ENCODE measurements around the gene SRRD. TPM values are rescaled to one million over a fixed set of nuclear protein-coding genes. Genes with fewer than 3 reads are reported as not detected.
A peak's percentile ranks its signal among the peaks of the same experiment; 100 is the strongest.

Gene SRRD
- polyA plus RNA-seq, 2 donors = 7.4 to 11.9 TPM

DNA sequence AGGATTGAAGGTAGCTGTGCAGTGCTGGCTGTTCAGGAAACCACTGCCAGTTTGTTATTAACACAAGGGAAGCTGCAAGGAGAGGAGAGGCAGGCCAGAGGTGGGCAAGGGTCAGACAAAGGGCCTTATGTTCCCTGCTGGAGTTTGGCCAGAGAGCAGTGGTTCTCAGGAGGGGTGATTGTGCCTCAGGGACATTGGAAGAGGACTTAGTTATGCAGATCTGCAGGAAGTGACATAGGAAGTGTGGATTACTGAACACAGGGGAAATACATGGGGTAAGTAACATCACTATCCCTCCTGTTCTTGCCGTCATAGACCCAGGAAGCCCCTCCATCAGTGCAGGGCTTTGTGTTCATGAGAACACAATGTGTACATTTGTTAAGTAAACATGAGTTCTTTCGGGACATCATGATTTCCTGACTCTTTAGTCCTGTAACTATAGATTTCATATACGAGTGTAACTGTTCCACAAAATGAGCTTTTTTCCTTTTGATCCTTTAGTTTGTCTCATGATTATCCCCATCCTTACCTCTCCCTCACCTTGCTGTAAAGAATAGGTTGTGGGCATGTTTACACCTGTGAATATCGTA, 5.9 kb downstream of the SRRD start:
- WGBS, 2 donors = 71 to 77% methylated on average over 4 of the region's 4 CpGs
- Histone ChIP-seq H3K4me3 (ENCODE audit: low read depth in 1 of 2, low read length in 2 of 2) (no peak overlapping the region), H3K9me3 (ENCODE audit: control insufficient read depth in 2 of 2, insufficient read depth in 1 of 2, low read depth in 1 of 2, low read length in 1 of 2) (no peaks in the 10 kb centered on the region), H3K27ac (ENCODE audit: low read depth in 2 of 2, low read length in 1 of 2) (no peak overlapping the region), H3K36me3 (ENCODE audit: control insufficient read depth in 2 of 2, insufficient read depth in 2 of 2, low read length in 1 of 2) (peaks cover 12 to 24% of the 10 kb centered on the region in 2 donors), H3K27me3 (ENCODE audit: control insufficient read depth in 1 of 2, insufficient read depth in 2 of 2, low read length in 2 of 2) (no peaks in the 10 kb centered on the region), H3K4me1 (ENCODE audit: control insufficient read depth in 2 of 2, insufficient read depth in 2 of 2, low read length in 1 of 2) (peaks cover 0 to 3% of the 10 kb centered on the region in 2 donors)

- H3K27ac ChIP-seq (ENCODE audit: low read depth in 2 of 2, low read length in 1 of 2) = peak overlapping the region; percentile 79 to 83
- no peaks in the 10 kb centered on the region for H3K9me3 ChIP-seq (ENCODE audit: control insufficient read depth in 2 of 2, insufficient read depth in 1 of 2, low read depth in 1 of 2, low read length in 1 of 2)
- H3K36me3 ChIP-seq (ENCODE audit: control insufficient read depth in 2 of 2, insufficient read depth in 2 of 2, low read length in 1 of 2) = peaks cover 28 to 41% of the 10 kb centered on the region in 2 donors
- WGBS, 2 donors = 84 to 85% methylated on average over 9 of the region's 9 CpGs
- no peaks in the 10 kb centered on the region for H3K27me3 ChIP-seq (ENCODE audit: control insufficient read depth in 1 of 2, insufficient read depth in 2 of 2, low read length in 2 of 2)
- H3K4me3 ChIP-seq (ENCODE audit: low read depth in 1 of 2, low read length in 2 of 2) = no peak overlapping the region
- peaks cover 0 to 3% of the 10 kb centered on the region in 2 donors for H3K4me1 ChIP-seq (ENCODE audit: control insufficient read depth in 2 of 2, insufficient read depth in 2 of 2, low read length in 1 of 2)
Measured at GRCh38 chr22:26492220-26492619, 8.5 kb downstream of the SRRD start.

- Histone ChIP-seq H3K4me3 (ENCODE audit: low read depth in 1 of 2, low read length in 2 of 2) (no peak overlapping the region), H3K27me3 (ENCODE audit: control insufficient read depth in 1 of 2, insufficient read depth in 2 of 2, low read length in 2 of 2) (no peaks in the 10 kb centered on the region), H3K27ac (ENCODE audit: low read depth in 2 of 2, low read length in 1 of 2) (peak overlapping the region in 1 of 2 donors; percentile 71), H3K36me3 (ENCODE audit: control insufficient read depth in 2 of 2, insufficient read depth in 2 of 2, low read length in 1 of 2) (peaks cover 25 to 43% of the 10 kb centered on the region in 2 donors), H3K9me3 (ENCODE audit: control insufficient read depth in 2 of 2, insufficient read depth in 1 of 2, low read depth in 1 of 2, low read length in 1 of 2) (no peaks in the 10 kb centered on the region), H3K4me1 (ENCODE audit: control insufficient read depth in 2 of 2, insufficient read depth in 2 of 2, low read length in 1 of 2) (peaks cover 0 to 3% of the 10 kb centered on the region in 2 donors)
Measured at GRCh38 chr22:26494506-26494905, 10.8 kb downstream of the SRRD start.

DNA sequence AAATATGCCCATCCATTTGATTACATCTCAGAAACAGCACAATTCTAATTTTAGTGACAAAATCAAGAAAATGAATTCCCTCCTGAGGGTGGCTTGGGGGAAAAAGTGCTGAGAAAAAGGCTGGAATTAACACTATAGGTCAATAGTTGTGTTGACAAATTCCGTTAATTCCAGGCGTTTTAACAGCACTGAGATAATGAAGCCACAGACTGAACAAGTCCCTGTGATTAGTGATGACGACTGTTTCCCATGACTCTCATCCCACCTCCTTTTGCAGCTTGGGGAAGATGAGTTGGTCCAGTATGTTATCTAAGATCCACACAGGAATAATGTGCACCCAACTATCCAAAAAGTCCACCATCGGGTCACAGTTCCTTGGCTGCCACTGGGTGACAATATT, 12.8 kb downstream of the SRRD start:
- Histone ChIP-seq H3K27ac (ENCODE audit: low read depth in 2 of 2, low read length in 1 of 2) (no peak overlapping the region), H3K36me3 (ENCODE audit: control insufficient read depth in 2 of 2, insufficient read depth in 2 of 2, low read length in 1 of 2) (peaks cover 25 to 39% of the 10 kb centered on the region in 2 donors), H3K9me3 (ENCODE audit: control insufficient read depth in 2 of 2, insufficient read depth in 1 of 2, low read depth in 1 of 2, low read length in 1 of 2) (no peaks in the 10 kb centered on the region), H3K4me3 (ENCODE audit: low read depth in 1 of 2, low read length in 2 of 2) (no peak overlapping the region), H3K4me1 (ENCODE audit: control insufficient read depth in 2 of 2, insufficient read depth in 2 of 2, low read length in 1 of 2) (peaks cover 0 to 3% of the 10 kb centered on the region in 2 donors), H3K27me3 (ENCODE audit: control insufficient read depth in 1 of 2, insufficient read depth in 2 of 2, low read length in 2 of 2) (no peaks in the 10 kb centered on the region)
- WGBS, 2 donors = 79 to 84% methylated on average over 4 of the region's 4 CpGs

GRCh38 chr22:26499188-26499703, 15.6 kb downstream of the SRRD start:
- Histone ChIP-seq H3K27ac (ENCODE audit: low read depth in 2 of 2, low read length in 1 of 2) (no peak overlapping the region), H3K9me3 (ENCODE audit: control insufficient read depth in 2 of 2, insufficient read depth in 1 of 2, low read depth in 1 of 2, low read length in 1 of 2) (no peaks in the 10 kb centered on the region), H3K4me1 (ENCODE audit: control insufficient read depth in 2 of 2, insufficient read depth in 2 of 2, low read length in 1 of 2) (no peaks in the 10 kb centered on the region), H3K4me3 (ENCODE audit: low read depth in 1 of 2, low read length in 2 of 2) (no peak overlapping the region), H3K27me3 (ENCODE audit: control insufficient read depth in 1 of 2, insufficient read depth in 2 of 2, low read length in 2 of 2) (no peaks in the 10 kb centered on the region), H3K36me3 (ENCODE audit: control insufficient read depth in 2 of 2, insufficient read depth in 2 of 2, low read length in 1 of 2) (peaks cover 30 to 42% of the 10 kb centered on the region in 2 donors)
- 90 to 93% methylated on average over 25 of the region's 25 CpGs for WGBS, 2 donors

DNA sequence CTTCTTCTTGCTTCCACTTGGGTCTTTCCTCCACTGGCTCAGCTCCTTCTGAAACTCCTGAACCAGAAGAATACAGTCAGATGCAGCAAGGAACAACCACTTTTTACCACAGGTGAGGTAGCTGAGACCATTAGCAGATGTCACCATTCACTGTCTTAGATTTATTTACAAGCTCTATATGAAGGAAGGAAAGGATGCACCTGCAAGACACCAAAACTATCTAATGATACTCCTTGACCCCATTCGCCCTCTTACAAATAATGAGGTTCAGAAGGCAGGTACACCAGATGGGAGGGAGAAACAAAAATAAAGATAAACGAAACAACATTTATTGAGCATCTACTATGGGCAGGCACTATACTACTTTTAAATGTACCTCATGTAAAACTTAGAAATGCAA, 18.3 kb downstream of the SRRD start:
- Histone ChIP-seq H3K9me3 (ENCODE audit: control insufficient read depth in 2 of 2, insufficient read depth in 1 of 2, low read depth in 1 of 2, low read length in 1 of 2) (no peaks in the 10 kb centered on the region), H3K36me3 (ENCODE audit: control insufficient read depth in 2 of 2, insufficient read depth in 2 of 2, low read length in 1 of 2) (peaks cover 14 to 38% of the 10 kb centered on the region in 2 donors)
- 89 to 92% methylated on average over 2 of the region's 2 CpGs for WGBS, 2 donors

GRCh38 chr22:26502688-26503561, 19.2 kb downstream of the SRRD start:
- H3K4me3 ChIP-seq (ENCODE audit: low read depth in 1 of 2, low read length in 2 of 2) = no peak overlapping the region
- no peaks in the 10 kb centered on the region for H3K27me3 ChIP-seq (ENCODE audit: control insufficient read depth in 1 of 2, insufficient read depth in 2 of 2, low read length in 2 of 2)
- peak overlapping the region in 1 of 2 donors; percentile 0 for H3K27ac ChIP-seq (ENCODE audit: low read depth in 2 of 2, low read length in 1 of 2)
- WGBS, 2 donors = 42 to 54% methylated on average over 3 of the region's 3 CpGs
- peaks cover 15 to 34% of the 10 kb centered on the region in 2 donors for H3K36me3 ChIP-seq (ENCODE audit: control insufficient read depth in 2 of 2, insufficient read depth in 2 of 2, low read length in 1 of 2)
- H3K9me3 ChIP-seq (ENCODE audit: control insufficient read depth in 2 of 2, insufficient read depth in 1 of 2, low read depth in 1 of 2, low read length in 1 of 2) = no peaks in the 10 kb centered on the region
- no peaks in the 10 kb centered on the region for H3K4me1 ChIP-seq (ENCODE audit: control insufficient read depth in 2 of 2, insufficient read depth in 2 of 2, low read length in 1 of 2)

More for the DNA sequence above, 18.3 kb downstream of the SRRD start:
- no peak overlapping the region for H3K27ac ChIP-seq (ENCODE audit: low read depth in 2 of 2, low read length in 1 of 2)
- H3K27me3 ChIP-seq (ENCODE audit: control insufficient read depth in 1 of 2, insufficient read depth in 2 of 2, low read length in 2 of 2) = no peaks in the 10 kb centered on the region
- no peak overlapping the region for H3K4me3 ChIP-seq (ENCODE audit: low read depth in 1 of 2, low read length in 2 of 2)
- no peaks in the 10 kb centered on the region for H3K4me1 ChIP-seq (ENCODE audit: control insufficient read depth in 2 of 2, insufficient read depth in 2 of 2, low read length in 1 of 2)

DNA sequence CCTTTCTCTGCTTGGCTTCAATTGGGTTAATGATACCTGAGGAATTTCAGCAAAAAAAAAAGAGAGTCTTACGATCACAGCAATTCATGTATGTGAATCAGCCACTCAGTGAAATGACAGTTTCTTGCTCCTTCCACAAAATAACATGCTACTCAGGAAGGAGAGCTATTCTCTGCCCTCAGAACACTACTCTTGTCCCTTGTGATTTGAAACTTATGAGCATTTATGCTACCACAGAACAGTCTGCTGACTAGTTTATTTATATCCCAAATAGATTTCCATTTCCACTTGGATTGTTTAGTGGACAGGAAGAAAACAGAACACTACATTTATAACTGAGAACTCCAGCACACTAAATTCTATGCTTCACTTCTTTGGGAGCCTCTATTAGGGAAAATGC, 20.1 kb downstream of the SRRD start:
- no peaks in the 10 kb centered on the region for H3K9me3 ChIP-seq (ENCODE audit: control insufficient read depth in 2 of 2, insufficient read depth in 1 of 2, low read depth in 1 of 2, low read length in 1 of 2)
- no peaks in the 10 kb centered on the region for H3K27me3 ChIP-seq (ENCODE audit: control insufficient read depth in 1 of 2, insufficient read depth in 2 of 2, low read length in 2 of 2)
- no peaks in the 10 kb centered on the region for H3K4me1 ChIP-seq (ENCODE audit: control insufficient read depth in 2 of 2, insufficient read depth in 2 of 2, low read length in 1 of 2)
- 71 to 78% methylated on average over 1 of the region's 1 CpG for WGBS, 2 donors
- no peak overlapping the region for H3K4me3 ChIP-seq (ENCODE audit: low read depth in 1 of 2, low read length in 2 of 2)
- peaks cover 18 to 33% of the 10 kb centered on the region in 2 donors for H3K36me3 ChIP-seq (ENCODE audit: control insufficient read depth in 2 of 2, insufficient read depth in 2 of 2, low read length in 1 of 2)
- no peak overlapping the region for H3K27ac ChIP-seq (ENCODE audit: low read depth in 2 of 2, low read length in 1 of 2)

- no peak overlapping the region for H3K4me3 ChIP-seq (ENCODE audit: low read depth in 1 of 2, low read length in 2 of 2)
- no peak overlapping the region for H3K27ac ChIP-seq (ENCODE audit: low read depth in 2 of 2, low read length in 1 of 2)
- H3K27me3 ChIP-seq (ENCODE audit: control insufficient read depth in 1 of 2, insufficient read depth in 2 of 2, low read length in 2 of 2) = no peaks in the 10 kb centered on the region
- H3K4me1 ChIP-seq (ENCODE audit: control insufficient read depth in 2 of 2, insufficient read depth in 2 of 2, low read length in 1 of 2) = peaks cover 0 to 5% of the 10 kb centered on the region in 2 donors
- peaks cover 9 to 24% of the 10 kb centered on the region in 2 donors for H3K36me3 ChIP-seq (ENCODE audit: control insufficient read depth in 2 of 2, insufficient read depth in 2 of 2, low read length in 1 of 2)
- H3K9me3 ChIP-seq (ENCODE audit: control insufficient read depth in 2 of 2, insufficient read depth in 1 of 2, low read depth in 1 of 2, low read length in 1 of 2) = no peaks in the 10 kb centered on the region
Measured at GRCh38 chr22:26508148-26508547, 24.5 kb downstream of the SRRD start.
